ENCODE results near the gene ANKRD23. TPM values are rescaled to one million over a fixed set of nuclear protein-coding genes. Genes with fewer than 3 reads are reported as not detected.

The ANKRD23 gene
- polyA plus RNA-seq, 1 donor from 2014 or later, result 12.1 TPM

- peaks cover 34% of the 10 kb centered on the region for H3K79me2 ChIP-seq (replicated peaks; ENCODE audit: insufficient read depth, low read length)
- H3K27ac ChIP-seq (ENCODE audit: low read length), result no peak overlapping the region
- H3K9me3 ChIP-seq (ENCODE audit: low read length), result no peaks in the 10 kb centered on the region
- no peak overlapping the region for H3K4me2 ChIP-seq (ENCODE audit: low read length)
- no peaks in the 10 kb centered on the region for H3K36me3 ChIP-seq (ENCODE audit: insufficient read depth, low read length)
- H3F3A ChIP-seq (ENCODE audit: insufficient read depth, low read length, poor library complexity, severe bottlenecking), result no peaks in the 10 kb centered on the region
- TF ChIP-seq SMC3 (conservative IDR thresholded peaks at IDR 0.05; ENCODE audit: poor library complexity) (no peak), EZH2 (IDR thresholded peaks at IDR 0.05; ENCODE audit: borderline replicate concordance, insufficient read depth, low read length, poor library complexity, severe bottlenecking) (no peak), CTCF (IDR thresholded peaks at IDR 0.05; ENCODE audit: poor library complexity, severe bottlenecking) (no peak), EP300 (conservative IDR thresholded peaks at IDR 0.05; ENCODE audit: poor library complexity, severe bottlenecking) (no peak), TAF1 (IDR thresholded peaks at IDR 0.05; ENCODE audit: low read depth) (no peak), POLR2AphosphoS5 (IDR thresholded peaks at IDR 0.05) (no peak), MXI1 (conservative IDR thresholded peaks at IDR 0.05; ENCODE audit: poor library complexity, severe bottlenecking) (no peak), RAD21 (conservative IDR thresholded peaks at IDR 0.05) (no peak), REST (IDR thresholded peaks at IDR 0.05; ENCODE audit: borderline replicate concordance) (no peak)
- H3K9me2 ChIP-seq (ENCODE audit: insufficient read depth, low read length), result no peaks in the 10 kb centered on the region
- no peak overlapping the region for H3K9ac ChIP-seq (ENCODE audit: low read length)
- H3K27me3 ChIP-seq (ENCODE audit: insufficient read depth, low read depth, low read length), result no peaks in the 10 kb centered on the region
- H4K20me1 ChIP-seq (ENCODE audit: insufficient read depth), result peaks cover 16% of the 10 kb centered on the region
- H3K4me3 ChIP-seq (ENCODE audit: low read length), result no peak overlapping the region
- no peak overlapping the region for H2AFZ ChIP-seq (ENCODE audit: low read depth, low read length)
Observed at GRCh38 chr2:96864343-96865091, 20.7 kb upstream of the ANKRD23 start.

GRCh38 chr2:96863575-96864342 lies 19.9 kb upstream of the ANKRD23 start:
- Histone ChIP-seq H3K9ac (ENCODE audit: low read length) (no peak overlapping the region), H3K4me2 (ENCODE audit: low read length) (no peak overlapping the region), H4K20me1 (ENCODE audit: insufficient read depth) (peaks cover 16% of the 10 kb centered on the region), H3K27me3 (ENCODE audit: insufficient read depth, low read depth, low read length) (no peaks in the 10 kb centered on the region), H3K79me2 (replicated peaks; ENCODE audit: insufficient read depth, low read length) (peaks cover 31% of the 10 kb centered on the region), H3K36me3 (ENCODE audit: insufficient read depth, low read length) (no peaks in the 10 kb centered on the region), H2AFZ (ENCODE audit: low read depth, low read length) (no peak overlapping the region), H3K9me2 (ENCODE audit: insufficient read depth, low read length) (no peaks in the 10 kb centered on the region), H3K4me3 (ENCODE audit: low read length) (no peak overlapping the region), H3F3A (ENCODE audit: insufficient read depth, low read length, poor library complexity, severe bottlenecking) (peaks cover 3% of the 10 kb centered on the region), H3K9me3 (ENCODE audit: low read length) (no peaks in the 10 kb centered on the region), H3K27ac (ENCODE audit: low read length) (no peak overlapping the region)
- TF ChIP-seq POLR2AphosphoS5 (IDR thresholded peaks at IDR 0.05), result no peak
- no peak for TF ChIP-seq MXI1 (conservative IDR thresholded peaks at IDR 0.05; ENCODE audit: poor library complexity, severe bottlenecking)
- no peak for TF ChIP-seq SMC3 (conservative IDR thresholded peaks at IDR 0.05; ENCODE audit: poor library complexity)
- TF ChIP-seq RAD21 (conservative IDR thresholded peaks at IDR 0.05), result no peak
- TF ChIP-seq REST (IDR thresholded peaks at IDR 0.05; ENCODE audit: borderline replicate concordance), result no peak
- no peak for TF ChIP-seq CTCF (IDR thresholded peaks at IDR 0.05; ENCODE audit: poor library complexity, severe bottlenecking)
- no peak for TF ChIP-seq TAF1 (IDR thresholded peaks at IDR 0.05; ENCODE audit: low read depth)
- no peak for TF ChIP-seq EZH2 (IDR thresholded peaks at IDR 0.05; ENCODE audit: borderline replicate concordance, insufficient read depth, low read length, poor library complexity, severe bottlenecking)
- TF ChIP-seq EP300 (conservative IDR thresholded peaks at IDR 0.05; ENCODE audit: poor library complexity, severe bottlenecking), result no peak
